GM12873 (cell line): Measurements from ENCODE around the gene RAB4A.

Experiments used
- CTCF ChIP-seq: IDR thresholded peaks from 2 replicates; pipeline ENCODE4 v1.5.1; 2012; ENCODE audit warnings: low read depth, mild to moderate bottlenecking, moderate library complexity, low read length, control low read depth; ENCODE audit not compliant: insufficient read depth; ENCODE audit errors: missing control alignments

The RAB4A gene

GRCh38 chr1:229282295-229282823 is 11.4 kb downstream of the RAB4A start:
- TF ChIP-seq CTCF: no peak

- TF ChIP-seq CTCF: no peak
These were observed 12.3 kb downstream of the RAB4A start for GRCh38 chr1:229283183-229283611.

GRCh38 chr1:229284887-229285286 is 14.0 kb downstream of the RAB4A start:
- TF ChIP-seq CTCF: no peak

- no peak for TF ChIP-seq CTCF
These were observed 14.5 kb downstream of the RAB4A start for GRCh38 chr1:229285440-229285839.

GRCh38 chr1:229286099-229286766 is 15.3 kb downstream of the RAB4A start:
- TF ChIP-seq CTCF: no peak

- TF ChIP-seq CTCF: no peak
These were observed 16.4 kb downstream of the RAB4A start for GRCh38 chr1:229287267-229287666.

GRCh38 chr1:229288516-229288915 is 17.6 kb downstream of the RAB4A start:
- no peak for TF ChIP-seq CTCF
